MCF 10A (cell line): ENCODE results near the gene ABR. TPM values are rescaled to one million over a fixed set of nuclear protein-coding genes. Genes with fewer than 3 reads are reported as not detected.

Source experiments
- BruUV-seq: library from RNA; stranded (reverse); fragments of 400-500 nt; replicated peaks from 2 replicates; lab custom pipeline; 2021; lab: Mats Ljungman, UMichigan
- CTCF ChIA-PET: fragments of 300-600 bp; sonication (Branson Sonifier 250); formaldehyde crosslinking; extraction: SDS; loops from one replicate; lab custom pipeline; 2021; ENCODE audit warnings: antibody characterized with exemption, inconsistent platforms; lab: Yijun Ruan, JAX
- POLR2A ChIA-PET: fragments of 300-600, 350-650 bp; sonication (Branson Sonifier 250); formaldehyde crosslinking; extraction: SDS; loops from one replicate; lab custom pipeline; 2020; ENCODE audit warnings: antibody characterized with exemption, inconsistent platforms; lab: Yijun Ruan, JAX
- DNase-seq: peaks from one replicate; pipeline ENCODE4 v3.0.0-alpha.2; 2018; ENCODE audit not compliant: unreplicated experiment
- H3K27ac Mint-ChIP-seq: one replicate; pipeline ENCODE4 v1.8.0; 2022; ENCODE audit warnings: mild to moderate bottlenecking, low read depth, mixed read lengths; ENCODE audit not compliant: unreplicated experiment
- H3K27me3 Mint-ChIP-seq: one replicate; pipeline ENCODE4 v1.8.0; 2022; ENCODE audit warnings: mixed read lengths; ENCODE audit not compliant: insufficient read depth, unreplicated experiment
- H3K36me3 Mint-ChIP-seq: one replicate; pipeline ENCODE4 v1.8.0; 2022; ENCODE audit warnings: mild to moderate bottlenecking, moderate library complexity, mixed read lengths; ENCODE audit not compliant: insufficient read depth, unreplicated experiment
- H3K4me1 Mint-ChIP-seq: one replicate; pipeline ENCODE4 v1.8.0; 2022; ENCODE audit warnings: mixed read lengths; ENCODE audit not compliant: insufficient read depth, unreplicated experiment
- H3K4me3 Mint-ChIP-seq: one replicate; pipeline ENCODE4 v1.8.0; 2022; ENCODE audit warnings: mild to moderate bottlenecking, moderate library complexity, mixed read lengths; ENCODE audit not compliant: unreplicated experiment
- H3K9me3 Mint-ChIP-seq: one replicate; pipeline ENCODE4 v1.8.0; 2022; ENCODE audit warnings: mixed read lengths; ENCODE audit not compliant: unreplicated experiment
- CTCF ChIP-seq: fragments of 200-600 bp; IDR thresholded peaks from one replicate; pipeline ENCODE4 v1.8.0; 2022; ENCODE audit warnings: antibody characterized with exemption, mild to moderate bottlenecking; ENCODE audit not compliant: unreplicated experiment
- intact Hi-C: fragments of 100-400 bp; cut with micrococcal nuclease; formaldehyde crosslinking; loops from 2 replicates; pipeline ENCODE4 v1.14.1; 2022
- total RNA-seq: library from RNA; stranded (reverse); gene quantifications from 2 replicates; pipeline ENCODE4 v1.2.3, GENCODE V29; 2022

The ABR gene
- total RNA-seq, 1 experiment from 2014 or later = 44.7 TPM

- Mint-ChIP-seq H3K9me3 (no peaks in the 10 kb centered on the region), H3K4me1 (peaks cover 13% of the 10 kb centered on the region), H3K27me3 (peaks cover 15% of the 10 kb centered on the region), H3K36me3 (peaks cover 12% of the 10 kb centered on the region), H3K4me3 (no peak overlapping the region), H3K27ac (no peak overlapping the region)
- no peak for DNase-seq
- BruUV-seq = no TSS peak
- intact Hi-C loops = no loop called here
- CTCF ChIA-PET = interaction anchor here (0.6 kb wide), 2 partner anchors 12 to 326 kb away, joined by 3 to 5 read pairs; no protein-coding TSS in a partner anchor
- POLR2A ChIA-PET = interaction anchor here (0.6 kb wide), 1 partner anchor 319 kb away, joined by 3 read pairs; no protein-coding TSS in a partner anchor
- TF ChIP-seq CTCF = no peak
These were observed 48.4 kb upstream of the ABR start for GRCh38 chr17:1227917-1228780.

- no peak for TF ChIP-seq CTCF
- H3K4me3 Mint-ChIP-seq = no peak overlapping the region
- DNase-seq = no peak
- H3K4me1 Mint-ChIP-seq = peaks cover 7% of the 10 kb centered on the region
- BruUV-seq = no TSS peak
- no peak overlapping the region for H3K27ac Mint-ChIP-seq
- CTCF ChIA-PET = interaction anchor here (0.6 kb wide), 1 partner anchor 40 kb away, joined by 4 read pairs; no protein-coding TSS in a partner anchor
- no peaks in the 10 kb centered on the region for H3K9me3 Mint-ChIP-seq
- POLR2A ChIA-PET = interaction anchor here (0.6 kb wide), 1 partner anchor 320 kb away, joined by 3 read pairs; no protein-coding TSS in a partner anchor
- peaks cover 15% of the 10 kb centered on the region for H3K27me3 Mint-ChIP-seq
- peaks cover 5% of the 10 kb centered on the region for H3K36me3 Mint-ChIP-seq
- intact Hi-C loops = no loop called here
These were observed 47.6 kb upstream of the ABR start for GRCh38 chr17:1227365-1227764.

GRCh38 chr17:1226308-1226707, 46.5 kb upstream of the ABR start:
- no TSS peak for BruUV-seq
- peaks cover 15% of the 10 kb centered on the region for H3K27me3 Mint-ChIP-seq
- H3K27ac Mint-ChIP-seq = no peak overlapping the region
- no peaks in the 10 kb centered on the region for H3K36me3 Mint-ChIP-seq
- intact Hi-C loops = no loop called here
- no peak for DNase-seq
- CTCF ChIA-PET = no interaction called here
- no peak overlapping the region for H3K4me3 Mint-ChIP-seq
- POLR2A ChIA-PET = no interaction called here
- no peaks in the 10 kb centered on the region for H3K9me3 Mint-ChIP-seq
- H3K4me1 Mint-ChIP-seq = peaks cover under 1% of the 10 kb centered on the region
- no peak for TF ChIP-seq CTCF

- peaks cover 15% of the 10 kb centered on the region for H3K27me3 Mint-ChIP-seq
- H3K27ac Mint-ChIP-seq = no peak overlapping the region
These were observed 44.5 kb upstream of the ABR start for GRCh38 chr17:1224330-1224729.

More at GRCh38 chr17:1224330-1224729, 44.5 kb upstream of the ABR start:
- no peak for TF ChIP-seq CTCF
- H3K36me3 Mint-ChIP-seq = no peaks in the 10 kb centered on the region
- H3K4me1 Mint-ChIP-seq = no peaks in the 10 kb centered on the region
- no TSS peak for BruUV-seq
- intact Hi-C loops = no loop called here
- ChIA-PET CTCF (no interaction called here), POLR2A (no interaction called here)
- no peak for DNase-seq
- no peak overlapping the region for H3K4me3 Mint-ChIP-seq
- no peaks in the 10 kb centered on the region for H3K9me3 Mint-ChIP-seq
